HFFc6 (cell line): Measurements from ENCODE around the gene PAMR1. TPM values are rescaled to one million over a fixed set of nuclear protein-coding genes. Genes with fewer than 3 reads are reported as not detected.

Experiments
- DNase-seq: peaks from one replicate; pipeline ENCODE4 v3.0.0-alpha.2; 2018
- H3K27ac Mint-ChIP-seq: 2 replicates; pipeline ENCODE4 v1.8.0; 2020; ENCODE audit warnings: mild to moderate bottlenecking, mixed read lengths
- H3K27me3 Mint-ChIP-seq: 2 replicates; pipeline ENCODE4 v1.8.0; 2021; ENCODE audit warnings: mild to moderate bottlenecking, moderate library complexity, mixed read lengths; ENCODE audit not compliant: insufficient read depth
- H3K36me3 Mint-ChIP-seq: 2 replicates; pipeline ENCODE4 v1.8.0; 2021; ENCODE audit warnings: low read depth, mixed read lengths
- H3K4me1 Mint-ChIP-seq: 2 replicates; pipeline ENCODE4 v1.8.0; 2020; ENCODE audit warnings: low read depth, mixed read lengths
- H3K4me3 Mint-ChIP-seq: 2 replicates; pipeline ENCODE4 v1.8.0; 2020; ENCODE audit warnings: mild to moderate bottlenecking, moderate library complexity, mixed read lengths
- H3K9me3 Mint-ChIP-seq: 2 replicates; pipeline ENCODE4 v1.8.0; 2020; ENCODE audit warnings: mild to moderate bottlenecking, mixed read lengths
- CTCF ChIP-seq: fragments of 200-600 bp; sonication (generic); IDR thresholded peaks from 2 replicates; pipeline ENCODE4 v1.5.0; 2021; ENCODE audit warnings: antibody characterized with exemption, mild to moderate bottlenecking
- total RNA-seq, 6 experiments: library from RNA; stranded (reverse); fragmentation: NEBNext Ultra II Directional; extraction: Animal tissue kit (Norgen Biotek cat#: 25700); gene quantifications; 2 replicates in 1 of 6; 3 replicates in 5 of 6; pipeline ENCODE4 v1.2.3, GENCODE V29; 2021

PAMR1 gene
- total RNA-seq, 6 experiments from 2014 or later = 151 to 209 (median 191) TPM

GRCh38 chr11:35404388-35404775 is 121.0 kb downstream of the PAMR1 start:
- H3K27me3 Mint-ChIP-seq = peaks cover 3% of the 10 kb centered on the region; the same call in 1 of the 2 replicates
- H3K4me1 Mint-ChIP-seq = peaks cover 13% of the 10 kb centered on the region
- H3K9me3 Mint-ChIP-seq = no peaks in the 10 kb centered on the region
- peak; percentile 86 for TF ChIP-seq CTCF
- DNase-seq = peak; percentile 13
- peak overlapping the region; percentile 1; the same call in 1 of the 2 replicates for H3K4me3 Mint-ChIP-seq
- no peaks in the 10 kb centered on the region; the same call in none of the 2 replicates for H3K36me3 Mint-ChIP-seq
- H3K27ac Mint-ChIP-seq = peak overlapping the region; percentile 0; the same call in 1 of the 2 replicates

- Mint-ChIP-seq H3K27me3 (peaks cover 3% of the 10 kb centered on the region), H3K4me3 (no peak overlapping the region), H3K27ac (no peak overlapping the region), H3K36me3 (no peaks in the 10 kb centered on the region; the same call in none of the 2 replicates), H3K9me3 (no peaks in the 10 kb centered on the region), H3K4me1 (peaks cover 19% of the 10 kb centered on the region)
- DNase-seq = no peak
- no peak for TF ChIP-seq CTCF
These were observed 121.5 kb downstream of the PAMR1 start for GRCh38 chr11:35403765-35404387.

GRCh38 chr11:35402751-35403660 is 122.4 kb downstream of the PAMR1 start:
- Mint-ChIP-seq H3K4me3 (no peak overlapping the region), H3K4me1 (peaks cover 27% of the 10 kb centered on the region), H3K36me3 (peaks cover 4% of the 10 kb centered on the region), H3K9me3 (no peaks in the 10 kb centered on the region), H3K27me3 (peaks cover 3% of the 10 kb centered on the region), H3K27ac (no peak overlapping the region)
- TF ChIP-seq CTCF = no peak
- no peak for DNase-seq

GRCh38 chr11:35398881-35399280 is 126.5 kb downstream of the PAMR1 start:
- Mint-ChIP-seq H3K4me1 (peaks cover 16% of the 10 kb centered on the region), H3K9me3 (no peaks in the 10 kb centered on the region), H3K27ac (peak overlapping the region; percentile 52), H3K4me3 (no peak overlapping the region), H3K27me3 (no peaks in the 10 kb centered on the region; the same call in none of the 2 replicates), H3K36me3 (peaks cover 7% of the 10 kb centered on the region)
- no peak for TF ChIP-seq CTCF
- no peak for DNase-seq

- DNase-seq = no peak
- no peaks in the 10 kb centered on the region; the same call in none of the 2 replicates for H3K27me3 Mint-ChIP-seq
- no peaks in the 10 kb centered on the region for H3K9me3 Mint-ChIP-seq
- H3K36me3 Mint-ChIP-seq = peaks cover 7% of the 10 kb centered on the region
- H3K4me3 Mint-ChIP-seq = no peak overlapping the region
- H3K4me1 Mint-ChIP-seq = peaks cover 43% of the 10 kb centered on the region
- H3K27ac Mint-ChIP-seq = no peak overlapping the region
- no peak for TF ChIP-seq CTCF
These were observed 130.5 kb downstream of the PAMR1 start for GRCh38 chr11:35394941-35395340.
